NCI-H226 (cell line): Measurements from ENCODE around the gene ENAH.
"Not testable (repeated sequence)": the region's sequence is repeated elsewhere in the genome, so short reads cannot be mapped to it uniquely, and the experiment has no call there.

ENCODE experiments used
- DNase-seq: peaks from one replicate; pipeline ENCODE4 v3.0.0-alpha.2; 2015

The ENAH gene

DNA sequence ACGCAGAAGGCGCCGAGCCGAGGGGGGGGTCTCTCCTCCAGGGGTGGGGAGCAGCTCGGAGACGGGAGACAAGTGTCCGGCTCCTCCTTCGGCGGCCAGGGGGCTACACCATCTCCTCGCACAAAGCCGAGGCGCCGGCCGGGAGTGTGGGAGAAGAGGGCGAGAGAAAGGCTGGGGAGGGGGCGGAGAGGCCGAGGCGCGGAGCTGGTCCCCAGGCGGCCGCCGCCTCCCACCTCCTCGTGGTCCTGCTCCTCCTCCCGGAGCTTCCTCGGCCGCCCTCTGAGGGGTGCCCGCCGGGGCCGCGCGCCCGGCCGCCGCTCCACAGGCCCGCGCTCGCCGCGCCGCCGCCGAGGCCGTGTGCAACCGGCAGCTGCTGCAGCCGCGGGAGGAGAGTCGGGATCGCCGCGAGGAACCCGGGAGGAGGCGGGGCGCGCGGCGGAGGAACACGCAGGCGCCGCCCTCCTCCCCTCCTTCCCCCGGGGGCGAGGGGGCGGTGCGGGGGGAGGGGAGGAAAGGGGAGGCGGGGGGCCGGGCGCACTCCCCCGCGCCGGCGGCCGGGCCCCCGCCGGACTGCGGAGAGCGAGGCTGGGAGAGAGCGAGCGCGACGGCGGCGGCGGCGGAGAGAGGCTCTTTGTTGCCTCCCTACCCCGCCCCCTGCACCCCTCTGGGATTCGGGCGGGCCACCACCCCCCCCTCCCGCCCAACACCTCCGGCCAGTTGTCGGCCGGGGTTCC lies at the start of gene ENAH:
TSS of gene ENAH (minus strand) at position 395 of the 734 bp plus-strand sequence. CDS start 433 bp downstream, outside the sequence.
- peak; percentile 45 for DNase-seq

DNA sequence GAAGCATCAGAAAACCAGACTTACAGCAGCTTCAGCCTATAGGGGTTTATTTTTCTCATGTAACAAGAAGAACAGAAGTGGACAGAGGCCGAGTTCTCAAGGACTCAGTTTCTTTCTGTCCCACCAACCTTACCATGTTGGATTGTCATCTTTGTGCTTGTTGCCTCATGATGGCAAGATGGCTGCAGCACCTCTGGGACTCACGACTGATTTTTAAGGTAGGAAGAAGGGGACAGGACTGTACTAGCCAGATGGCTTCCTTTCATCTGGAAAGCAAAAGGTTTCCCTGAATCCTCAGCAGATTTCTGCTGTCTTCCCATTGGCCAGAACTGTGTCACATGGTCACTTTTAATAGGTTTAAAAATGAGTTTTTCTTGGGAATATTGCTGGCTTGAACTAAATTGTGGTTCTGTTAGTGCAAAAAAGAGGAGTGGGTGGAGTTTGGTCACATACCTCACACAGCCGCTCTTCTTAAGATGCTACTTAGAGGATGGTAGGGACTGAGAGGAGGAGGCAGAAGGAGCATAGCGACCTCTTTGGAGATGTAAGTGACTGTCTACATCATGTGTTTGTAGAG lies 48.1 kb upstream of the ENAH start:
- DNase-seq, result no peak

DNA sequence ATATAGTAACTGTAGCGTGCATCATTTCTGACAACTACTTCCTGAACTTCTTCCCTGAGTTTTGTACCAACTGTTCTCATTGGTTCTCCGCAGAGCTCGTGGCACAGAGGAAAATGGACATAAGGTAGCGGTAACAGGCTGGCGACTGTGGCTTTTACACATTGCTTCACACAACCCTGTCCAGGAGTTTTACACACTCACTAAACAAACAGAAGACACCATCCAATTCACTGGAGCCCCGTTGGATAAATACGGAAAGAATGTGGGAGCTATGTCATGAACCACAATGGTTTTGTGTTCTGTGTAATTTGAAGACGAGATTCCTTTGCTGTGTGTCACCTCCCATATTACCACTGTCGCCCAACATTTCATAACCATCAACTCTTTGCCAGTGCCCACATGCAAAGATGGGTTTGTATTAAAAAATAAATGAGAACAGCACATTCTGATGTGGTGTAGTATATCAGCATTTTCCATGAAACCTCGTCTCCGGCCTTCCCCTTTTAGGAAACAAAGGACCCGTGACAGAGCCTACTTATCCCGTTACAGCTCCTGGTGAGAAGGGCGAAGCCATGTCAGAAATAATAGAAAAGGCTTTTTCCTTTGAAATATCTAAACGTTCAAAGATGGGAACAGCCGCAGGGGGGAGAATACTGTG lies 47.4 kb upstream of the ENAH start:
- peak; percentile 81 for DNase-seq

DNA sequence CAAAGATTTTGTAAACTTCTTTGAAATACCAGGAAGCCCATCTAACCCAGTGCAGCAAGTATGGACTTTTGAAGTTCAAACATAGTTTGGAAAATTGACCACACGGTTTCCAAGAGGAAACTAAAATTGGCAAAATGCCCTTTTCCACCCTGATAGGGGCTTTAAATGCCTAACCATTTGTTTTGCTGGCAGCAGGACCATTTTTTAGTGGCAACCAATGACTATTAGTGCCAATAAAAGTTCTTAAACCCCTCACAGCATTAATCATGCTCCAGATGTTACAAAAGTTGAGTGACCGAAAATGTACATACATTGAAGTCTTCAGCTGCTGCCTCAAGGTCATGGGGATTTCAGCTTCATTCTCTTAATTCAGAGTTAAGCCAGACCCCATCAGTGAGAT lies 46.4 kb upstream of the ENAH start:
- DNase-seq, result no peak

DNA sequence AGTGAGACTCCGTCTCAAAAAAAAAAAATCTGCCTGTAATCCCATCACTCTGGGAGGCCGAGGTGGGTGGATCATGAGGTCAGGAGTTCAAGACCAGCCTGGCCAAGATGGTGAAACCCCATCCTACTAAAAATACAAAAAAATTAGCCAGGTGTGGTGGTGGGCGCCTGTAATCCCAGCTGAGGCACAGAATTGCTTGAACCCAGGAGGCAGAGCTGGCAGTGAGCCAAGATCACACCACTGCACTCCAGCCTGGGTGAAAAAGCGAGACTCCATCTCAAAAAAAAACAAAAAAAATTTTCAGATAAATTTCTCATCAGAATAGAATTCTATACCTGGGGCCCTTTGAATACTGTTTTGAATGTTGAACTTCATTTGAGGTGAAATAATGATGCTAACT lies 45.3 kb upstream of the ENAH start:
- not testable (repeated sequence) for DNase-seq

DNA sequence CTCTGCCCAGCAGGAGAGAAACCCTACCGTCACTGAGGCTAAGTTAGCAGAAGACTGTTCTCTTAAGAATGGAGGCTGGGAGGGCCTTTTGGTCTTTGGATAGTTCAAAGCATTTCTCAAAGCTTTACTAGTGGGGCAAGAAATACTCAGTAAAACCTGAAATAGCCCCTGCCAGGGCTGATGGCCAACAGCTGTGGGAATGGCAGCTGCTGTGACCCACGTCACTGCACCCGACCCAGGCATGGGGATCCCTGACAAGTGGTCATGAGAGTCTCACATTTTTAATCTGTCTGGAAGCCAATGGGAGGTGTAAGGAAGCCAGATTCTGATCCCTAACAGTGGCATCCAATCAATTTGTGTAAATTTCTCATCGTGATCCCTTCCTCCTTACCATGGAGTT lies 44.5 kb upstream of the ENAH start:
- no peak for DNase-seq

DNA sequence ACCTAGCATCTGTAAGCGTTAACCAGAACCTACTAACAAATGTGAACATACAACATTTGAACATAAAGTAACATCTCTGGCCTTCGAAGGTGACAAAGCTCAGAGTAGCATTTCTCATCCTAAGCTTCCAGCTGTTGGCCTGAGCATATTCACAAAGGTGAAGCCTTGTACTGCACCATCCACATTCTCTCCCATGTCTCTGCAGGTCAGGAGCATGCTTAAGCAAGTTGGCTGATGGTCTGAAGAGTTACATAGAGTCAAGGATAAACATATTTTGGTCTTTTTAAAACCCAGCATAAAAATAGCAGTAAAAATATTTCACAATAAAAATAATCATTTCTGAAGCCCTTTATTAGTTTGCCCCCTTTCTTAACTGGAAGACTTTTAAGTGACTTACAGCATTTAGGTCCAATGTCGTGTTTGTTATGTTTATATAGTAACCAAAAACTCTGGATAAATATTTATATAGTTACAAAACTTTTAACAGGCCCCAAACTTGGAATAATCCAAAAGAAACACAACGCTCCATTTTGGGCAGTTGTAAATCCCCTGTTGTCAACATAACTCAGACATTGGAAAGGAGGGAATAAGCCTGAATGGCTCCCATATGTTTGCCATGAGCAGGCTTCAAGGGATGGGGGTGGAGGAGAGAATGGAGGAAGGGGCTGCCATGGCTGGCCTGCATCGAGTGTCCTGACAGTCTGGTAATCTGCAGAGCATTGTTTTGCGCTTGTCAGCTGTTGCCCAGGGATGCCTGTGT lies 42.8 kb upstream of the ENAH start:
- DNase-seq, result no peak

DNA sequence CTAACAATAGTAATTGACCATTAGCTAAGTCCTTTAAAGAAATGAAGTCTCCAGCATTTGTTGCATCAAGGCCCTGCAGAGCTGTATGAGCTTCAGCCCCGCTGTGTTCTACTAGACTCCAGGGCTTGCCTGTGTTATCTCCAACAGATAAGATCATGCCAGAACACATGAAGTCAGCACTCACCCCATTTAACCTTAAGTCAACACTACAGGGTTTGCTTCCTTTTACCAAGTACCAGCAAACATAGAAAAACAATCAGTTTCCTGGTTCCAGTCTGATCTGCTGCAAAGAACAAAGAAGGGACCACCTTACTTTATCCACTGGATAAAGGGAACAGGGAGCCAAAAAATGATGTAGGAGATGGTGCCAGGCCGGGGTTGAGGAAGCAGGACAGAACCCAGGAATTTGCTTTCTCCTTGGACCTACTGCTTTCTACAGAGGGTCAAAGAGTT lies 41.3 kb upstream of the ENAH start:
- DNase-seq, result peak; percentile 73

DNA sequence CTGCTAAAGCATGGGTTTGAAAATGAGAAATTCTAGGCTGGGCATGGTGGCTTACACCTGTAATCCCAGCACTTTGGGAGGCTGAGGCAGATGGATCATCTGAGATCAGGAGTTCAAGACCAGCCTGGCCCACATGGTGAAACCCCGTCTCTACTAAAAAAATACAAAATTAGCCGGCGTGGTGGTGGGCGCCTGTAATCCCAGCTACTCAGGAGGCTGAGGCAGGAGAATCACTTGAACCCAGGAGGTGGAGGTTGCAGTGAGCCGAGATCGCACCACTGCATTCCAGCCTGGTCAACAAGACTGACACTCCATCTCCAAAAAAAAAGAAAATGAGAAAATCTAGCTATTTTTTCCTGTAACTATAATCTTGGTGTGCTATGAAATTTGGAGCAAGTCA lies 40.8 kb upstream of the ENAH start:
- not testable (repeated sequence) for DNase-seq

DNA sequence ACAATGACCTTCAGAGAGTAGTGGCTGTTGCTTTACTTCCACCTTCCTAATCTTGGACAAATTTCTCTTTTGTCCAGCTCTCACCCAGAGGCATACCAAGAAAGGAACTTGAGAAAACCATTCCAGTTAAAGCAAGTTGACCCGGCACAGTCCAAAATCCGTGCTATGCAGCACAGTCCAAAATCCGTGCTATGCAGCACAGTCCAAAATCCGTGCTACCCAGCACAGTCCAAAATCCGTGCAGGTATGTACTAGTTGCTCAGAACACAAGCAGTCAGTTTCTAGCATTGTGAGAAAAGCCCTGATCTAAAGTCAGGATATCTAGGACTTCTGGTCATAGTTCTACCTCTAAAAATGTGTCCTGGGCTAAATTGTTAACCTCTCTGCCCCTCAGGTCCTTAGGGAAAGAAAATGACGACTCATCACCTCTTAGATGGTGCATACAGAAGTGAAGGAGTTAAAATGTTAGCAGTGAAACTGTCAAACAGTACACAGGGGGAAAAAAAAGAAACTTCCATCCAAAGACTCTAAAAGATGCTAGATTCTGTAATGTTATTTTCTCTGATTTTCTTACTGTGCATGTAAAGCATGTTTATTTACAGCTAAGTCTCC lies 40.3 kb upstream of the ENAH start:
- DNase-seq, result no peak

DNA sequence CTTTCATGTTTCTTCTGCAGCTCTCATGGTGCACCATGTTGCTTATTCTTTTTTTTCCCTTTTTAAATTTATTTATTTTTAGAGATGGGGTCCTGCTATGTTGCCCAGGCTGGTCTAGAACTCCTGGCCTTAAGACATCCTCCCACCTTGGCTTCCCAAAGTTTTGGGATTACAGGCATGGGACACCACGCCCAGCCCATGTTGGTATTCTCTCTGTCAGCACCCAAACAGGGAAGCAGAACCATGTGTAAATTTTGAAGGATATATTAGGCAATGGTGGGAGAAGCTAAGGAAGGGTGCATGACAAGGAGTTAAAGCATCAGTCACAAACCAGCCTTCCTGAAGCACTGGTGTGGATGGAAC lies 39.6 kb upstream of the ENAH start:
- no peak for DNase-seq

DNA sequence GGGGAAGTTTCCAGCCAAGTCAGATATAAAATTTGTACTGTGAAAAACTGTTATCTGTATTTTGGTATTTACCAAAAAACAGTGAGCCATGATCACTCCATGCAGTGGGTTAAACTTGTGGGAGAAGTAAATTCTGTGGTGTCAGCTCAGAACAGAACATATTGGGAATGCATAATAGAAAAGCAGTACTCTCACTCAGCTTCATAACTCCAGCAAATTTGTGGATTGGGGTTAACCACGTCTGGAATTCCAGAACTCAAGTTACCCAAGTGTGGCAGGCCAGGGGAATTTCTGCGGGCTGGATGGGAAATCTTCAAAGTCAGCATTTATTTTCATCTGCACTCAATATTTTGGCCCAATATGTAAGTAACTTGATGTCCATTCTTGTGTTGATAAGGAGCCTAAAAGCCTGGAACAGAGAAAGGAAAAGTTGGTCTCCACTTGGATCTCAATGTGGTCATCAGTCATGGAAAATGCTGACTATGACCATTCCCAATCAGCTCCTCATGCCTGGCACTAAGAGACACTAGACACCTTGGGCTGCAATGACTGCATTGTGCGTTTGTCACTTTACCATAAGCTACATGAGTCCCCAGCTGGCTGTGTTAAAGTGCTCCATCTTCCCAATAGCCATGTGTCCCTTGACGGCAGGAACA lies 39.1 kb upstream of the ENAH start:
- peak; percentile 34 for DNase-seq

DNA sequence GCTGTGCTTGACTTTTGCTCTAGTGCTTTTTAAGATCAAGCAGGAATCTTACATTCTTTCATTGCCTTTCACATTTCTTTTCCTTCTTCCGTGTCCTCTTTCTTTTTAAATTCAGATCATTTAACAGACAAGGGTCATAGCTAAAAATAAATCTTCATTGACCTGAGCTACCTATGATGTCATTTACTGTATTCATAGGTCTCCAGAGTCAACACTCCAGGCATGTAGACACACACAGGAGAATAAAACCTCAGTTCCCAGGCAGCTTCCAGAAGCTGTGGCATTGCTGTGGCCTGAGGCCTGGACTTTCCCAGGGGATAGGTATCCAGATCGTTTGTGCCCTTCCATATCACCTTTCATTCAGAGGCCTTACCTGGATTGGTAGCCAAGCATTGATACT lies 38.5 kb upstream of the ENAH start:
- no peak for DNase-seq

DNA sequence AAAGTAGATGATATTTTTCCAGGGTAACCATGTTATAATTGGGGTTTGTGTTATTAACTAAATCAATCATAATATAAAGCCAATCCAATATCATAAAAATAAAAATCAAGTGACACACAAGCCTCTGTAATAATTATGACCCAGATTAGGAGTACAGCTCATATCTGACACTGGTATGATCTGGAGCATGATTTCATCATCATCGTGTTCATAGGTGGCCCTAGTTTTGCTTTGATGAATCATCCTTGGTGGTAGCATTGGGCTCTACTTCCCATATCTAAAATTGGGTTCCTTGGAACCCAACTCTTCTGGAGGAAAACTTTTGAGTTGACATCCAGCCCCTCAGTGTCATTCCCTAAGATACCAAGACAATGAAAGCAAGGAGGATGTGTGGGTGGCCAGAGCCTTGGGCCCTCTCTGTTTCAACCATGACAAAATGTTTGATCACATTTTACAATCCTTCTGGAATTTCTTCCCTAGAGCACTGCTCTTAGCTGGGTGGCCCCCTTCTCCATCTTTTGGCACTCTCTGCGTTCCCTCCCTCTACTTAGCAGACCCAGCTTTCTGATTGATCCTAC lies 37.0 kb upstream of the ENAH start:
- DNase-seq, result no peak

DNA sequence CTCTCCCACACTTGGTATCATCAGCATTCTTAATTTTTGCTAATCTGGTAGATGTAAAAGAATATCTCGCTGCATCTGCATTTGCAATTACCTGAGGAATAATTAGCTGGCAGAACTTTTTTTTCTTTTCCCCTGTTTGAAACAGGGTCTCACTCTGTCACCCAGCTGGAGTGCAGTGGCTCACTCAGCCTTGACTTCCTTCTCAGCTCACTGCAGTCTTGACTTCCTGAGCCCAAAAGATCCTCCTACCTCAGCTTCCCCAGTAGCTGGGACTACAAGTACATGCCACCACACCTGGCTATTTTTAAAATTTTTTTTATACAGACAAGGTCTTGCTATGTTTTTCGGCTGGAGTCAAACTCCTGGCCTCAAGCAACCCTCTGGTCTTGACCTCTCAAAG lies 35.4 kb upstream of the ENAH start:
- no peak for DNase-seq

DNA sequence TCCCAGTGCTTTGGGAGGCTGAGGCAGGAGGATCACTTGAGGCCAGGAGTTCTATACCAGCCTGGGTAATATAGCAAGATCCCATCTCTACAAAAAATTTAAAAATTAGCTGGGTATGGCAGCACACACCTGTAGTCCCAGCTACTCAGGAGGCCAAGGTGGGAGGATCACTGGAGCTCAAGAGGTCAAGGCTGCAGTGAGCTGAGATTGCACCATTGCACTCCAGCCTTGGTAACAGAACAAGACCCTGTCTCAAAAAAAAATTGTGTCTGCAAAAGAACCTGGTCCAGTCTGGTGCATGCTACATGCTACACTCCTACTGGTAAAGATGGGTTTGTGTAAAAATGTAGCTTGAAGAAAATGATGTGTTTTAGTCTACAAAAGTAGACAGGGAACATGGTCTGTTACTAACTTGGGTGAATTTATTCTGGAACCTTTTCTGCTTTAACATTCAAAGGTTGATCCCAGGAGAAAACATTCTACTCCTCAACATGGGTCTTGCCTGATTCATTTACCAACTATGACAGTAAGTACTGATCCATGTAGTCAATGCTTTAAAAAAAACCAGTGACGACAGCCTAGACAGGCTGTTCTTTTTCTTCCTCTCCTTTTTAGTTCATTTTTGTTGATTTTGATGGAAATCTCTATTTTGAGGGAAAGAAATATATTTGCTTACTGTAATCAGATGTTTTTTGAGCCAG lies 32.7 kb upstream of the ENAH start:
- DNase-seq, result no peak

DNA sequence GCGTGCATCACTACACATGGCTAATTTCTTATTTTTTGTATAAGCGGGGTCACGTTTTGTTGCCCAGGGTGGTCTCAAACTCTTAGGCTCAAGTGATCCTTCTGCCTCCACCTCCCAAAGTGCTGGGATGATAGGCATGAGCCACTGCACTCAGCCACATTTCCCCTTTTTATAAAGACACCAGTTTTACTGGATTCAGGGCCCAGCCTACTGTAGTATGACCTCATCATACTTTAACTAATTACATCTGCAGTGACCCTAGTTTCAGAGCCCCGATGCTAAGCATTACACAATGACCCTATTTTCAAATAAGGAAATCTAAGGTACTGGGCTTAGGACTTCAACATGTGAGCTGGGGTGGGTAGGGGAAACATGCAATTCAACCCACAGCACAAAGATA lies 31.8 kb upstream of the ENAH start:
- no peak for DNase-seq

DNA sequence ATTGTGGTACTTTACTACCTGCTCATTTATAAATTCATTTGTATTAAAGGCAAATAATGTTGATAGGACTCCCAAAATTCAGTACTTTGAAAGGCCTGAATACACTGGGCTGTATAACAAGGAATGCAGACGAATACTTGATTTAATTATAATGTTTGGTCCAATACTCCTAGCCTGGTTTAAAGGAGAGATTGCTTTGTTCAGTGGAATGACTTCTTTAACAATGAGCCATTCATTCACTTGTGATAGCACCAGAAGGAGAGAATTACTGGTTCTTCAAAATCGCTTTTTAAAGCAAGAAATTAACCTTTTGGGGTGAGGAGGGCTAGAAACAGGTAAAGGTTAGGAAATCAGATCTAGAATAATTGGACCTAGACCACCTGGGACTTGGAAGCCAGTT lies 28.3 kb upstream of the ENAH start:
- DNase-seq, result no peak

DNA sequence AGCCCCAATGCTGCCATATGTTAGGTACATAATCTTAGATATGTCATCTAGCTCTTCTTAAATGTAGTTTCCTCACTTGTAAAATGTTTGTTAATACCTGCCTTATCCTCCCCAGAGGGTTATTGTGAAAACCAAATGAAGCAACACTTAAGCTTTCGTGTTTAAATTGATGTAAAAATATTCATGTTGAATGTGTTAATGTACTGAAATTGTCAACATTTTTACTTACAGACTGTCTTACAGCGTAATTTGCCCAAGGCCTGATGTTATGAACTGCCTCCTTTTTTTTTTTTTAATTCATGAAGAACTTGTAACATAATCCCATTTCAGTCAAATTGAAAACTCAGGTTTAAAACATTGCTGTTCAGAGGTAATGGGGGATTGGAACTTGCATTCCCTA lies 25.6 kb upstream of the ENAH start:
- no peak for DNase-seq

DNA sequence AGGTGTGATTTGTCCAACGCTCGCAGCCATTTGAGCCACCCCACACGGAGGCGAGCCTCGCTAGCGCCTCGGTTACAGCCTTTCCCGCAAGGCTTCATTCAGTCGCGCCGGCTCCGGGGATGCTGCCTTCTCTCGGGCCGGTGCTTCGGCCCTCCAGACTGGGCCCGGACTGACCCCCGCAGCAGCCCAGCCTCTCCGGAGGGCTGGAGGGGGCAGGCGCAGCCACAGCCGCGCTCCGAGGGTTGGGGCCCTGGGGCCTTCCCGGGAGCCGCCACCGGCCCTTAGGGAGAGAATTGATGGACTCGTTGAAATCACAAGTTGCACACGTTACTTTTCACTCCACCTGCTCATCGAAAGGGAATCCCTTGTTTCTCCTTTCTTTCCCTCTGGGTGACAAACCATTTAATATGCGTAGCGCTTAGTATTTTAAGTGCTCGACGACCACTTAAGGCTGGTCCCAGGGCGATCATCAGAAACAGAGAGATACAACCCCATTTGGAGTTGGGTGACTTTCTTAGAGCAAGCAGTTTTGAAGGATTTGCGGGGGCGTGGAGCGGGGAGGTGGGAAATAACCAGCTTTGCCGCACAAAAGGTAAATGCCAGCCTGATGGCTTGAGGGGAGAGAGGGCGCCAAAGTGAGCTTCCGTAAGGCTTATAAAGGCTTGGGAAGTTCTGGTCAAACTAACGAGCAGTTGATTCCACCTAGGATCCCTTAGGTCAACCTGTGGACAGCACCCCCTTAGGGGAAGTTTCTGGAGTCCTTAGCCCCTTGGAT lies 24.6 kb upstream of the ENAH start:
- no peak for DNase-seq

DNA sequence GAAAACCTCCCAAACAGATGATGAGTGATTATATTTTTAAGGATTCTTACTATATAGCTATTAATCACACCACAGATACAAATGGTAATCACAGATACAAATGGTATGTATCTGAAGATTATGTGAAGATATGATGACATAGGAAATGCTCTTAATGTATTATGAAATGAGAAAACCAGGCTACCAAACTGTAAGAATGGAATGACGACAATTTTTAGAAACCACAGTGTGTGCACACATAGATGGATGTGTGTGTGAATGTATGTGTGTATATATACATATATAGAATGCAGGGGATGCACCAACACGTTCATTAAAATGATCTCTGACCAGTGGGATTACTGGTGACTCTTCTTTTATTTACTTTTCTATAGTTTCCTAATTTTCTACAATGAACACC lies 21.5 kb upstream of the ENAH start:
- DNase-seq, result no peak
